Activated CD4-positive, alpha-beta T cell treated with anti-CD3 and anti-CD28 coated beads, Interleukin-10, Interleukin-2, amounts not matched to agents 100 ng/mL and 50 ng/mL, durations not matched to agents 16 hours and 8 hours (primary cell): ENCODE data around the gene NAA40.

ENCODE experiments used
- DNase-seq: peaks from one replicate; pipeline ENCODE4 v3.0.0-alpha.2; 2020

Gene NAA40

DNA sequence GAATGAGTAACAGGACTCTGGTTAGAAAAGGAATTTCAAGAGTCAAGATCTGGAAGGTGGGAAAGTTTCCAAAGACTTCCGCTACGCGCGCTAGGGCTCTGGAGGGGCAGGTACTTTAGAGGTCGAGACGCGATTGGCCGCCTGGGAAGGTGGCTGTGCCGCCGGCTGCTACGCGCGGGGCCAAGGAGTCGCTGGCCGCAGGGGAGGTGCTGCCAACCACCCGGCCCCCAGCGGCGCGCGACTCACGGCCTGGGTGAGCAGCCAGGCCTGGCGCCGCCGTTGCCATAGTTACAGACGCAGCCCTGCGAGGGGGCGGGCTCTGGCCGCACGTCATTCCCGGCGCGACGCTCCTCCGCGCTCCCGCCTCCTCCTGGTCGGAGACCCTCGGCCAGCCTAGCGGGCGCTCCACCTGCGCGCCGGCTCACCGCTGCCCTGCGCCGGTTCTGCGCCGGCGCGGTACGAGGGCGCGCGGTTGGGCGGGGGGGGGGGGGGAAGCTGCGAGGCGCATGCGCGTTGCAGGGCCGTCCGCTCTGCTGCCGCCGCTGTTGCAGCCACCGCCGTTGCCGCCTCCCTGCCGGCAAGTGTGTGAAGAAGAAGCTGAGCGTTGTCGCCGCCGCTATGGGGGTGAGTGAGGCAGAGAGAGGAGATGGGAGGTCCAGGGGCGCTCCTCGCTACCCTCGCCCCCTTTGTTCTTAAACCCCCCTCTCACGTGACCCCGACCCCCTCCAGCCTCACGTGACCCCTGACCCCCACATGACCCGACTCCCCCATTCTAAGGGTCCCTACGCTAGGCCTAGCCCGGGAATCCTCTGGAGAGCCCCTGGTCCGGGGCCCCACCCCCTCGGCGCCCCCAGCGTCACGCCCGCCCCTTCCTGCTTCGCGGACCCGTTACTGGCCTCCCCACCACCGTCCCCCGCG is at the start of gene NAA40:
Gene NAA40, plus strand, starts transcription at position 524 of the 918 bp plus-strand sequence. Its CDS starts 95 bp downstream, at position 619.
- DNase-seq: peak; percentile 98

DNA sequence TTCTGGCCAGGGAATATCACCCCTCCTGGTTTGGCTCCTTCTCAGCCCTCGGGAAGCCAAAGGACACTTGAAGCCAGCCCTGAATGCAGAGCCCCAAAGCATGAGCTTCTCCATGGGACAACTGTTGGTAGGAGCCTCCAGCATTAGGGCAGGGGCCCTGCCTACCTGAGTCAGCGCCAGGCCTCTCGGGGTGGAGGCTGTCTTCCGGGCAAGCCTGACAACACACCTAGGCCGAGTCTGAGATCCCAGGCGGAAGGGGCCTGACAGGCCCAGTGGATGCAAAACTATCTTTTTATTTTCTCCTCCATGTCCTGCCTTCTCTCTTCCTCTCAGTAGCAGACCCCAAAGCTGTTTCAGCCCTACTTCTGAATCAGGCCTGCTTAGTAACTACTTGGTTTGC is 49.5 kb upstream of the NAA40 start:
- no peak for DNase-seq

DNA sequence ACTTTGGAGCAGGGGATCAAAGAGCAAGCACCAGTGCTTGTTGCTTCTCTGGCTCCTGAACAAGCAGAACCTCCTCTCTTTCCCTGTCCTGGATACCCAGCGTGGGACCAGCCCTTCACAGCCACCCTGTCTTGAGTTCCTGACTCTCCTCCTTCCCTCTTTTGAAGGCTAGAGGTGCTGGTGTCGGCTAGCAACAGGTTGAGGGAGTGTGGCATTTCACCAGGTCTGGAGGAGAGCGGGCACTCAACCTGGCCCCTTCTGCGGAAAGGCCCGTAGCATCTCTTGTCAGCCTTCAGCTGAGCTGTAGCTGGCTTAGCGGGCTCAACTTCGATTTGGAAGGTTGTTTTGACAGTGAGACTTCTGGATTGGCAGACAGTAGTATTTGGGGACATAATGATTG is 48.4 kb upstream of the NAA40 start:
- DNase-seq: no peak

DNA sequence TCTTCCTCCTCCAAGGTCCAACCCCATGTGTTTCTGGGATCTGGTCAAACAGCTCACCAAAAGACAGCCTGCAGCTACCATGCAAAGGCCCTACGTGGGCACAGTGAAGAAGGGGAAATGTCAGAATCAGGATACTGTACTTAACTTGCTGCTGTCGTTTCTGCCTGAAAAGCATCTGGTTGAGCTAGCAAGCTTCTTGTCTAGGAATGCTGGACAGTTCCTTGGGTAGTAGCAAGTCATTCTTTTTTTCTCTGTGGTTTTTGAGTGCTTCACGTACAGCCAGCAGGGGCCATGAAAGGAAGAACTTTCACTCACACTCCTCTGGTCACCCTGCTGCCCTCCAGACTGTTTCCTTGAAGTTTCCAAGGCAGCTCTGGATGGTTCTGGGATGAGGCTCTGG is 46.6 kb upstream of the NAA40 start:
- DNase-seq: no peak

DNA sequence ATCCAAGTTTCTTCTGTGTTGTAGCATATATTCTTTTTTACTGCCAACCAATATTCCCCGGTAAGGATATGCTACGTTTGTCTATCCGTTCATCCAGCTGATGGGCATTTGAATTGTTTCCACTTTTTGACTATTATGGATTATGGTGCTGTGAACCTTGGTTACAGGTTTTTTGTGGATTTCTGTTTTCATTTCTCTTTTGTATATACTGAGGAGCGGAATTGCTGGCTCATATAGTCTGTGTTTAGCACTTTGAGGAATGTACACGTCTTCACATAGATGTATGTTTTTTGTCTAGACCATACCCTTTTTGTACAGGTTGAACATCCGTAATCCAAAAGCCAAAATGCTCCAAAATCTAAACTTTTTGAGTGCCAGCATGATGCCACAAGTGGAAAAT is 45.4 kb upstream of the NAA40 start:
- DNase-seq: no peak

DNA sequence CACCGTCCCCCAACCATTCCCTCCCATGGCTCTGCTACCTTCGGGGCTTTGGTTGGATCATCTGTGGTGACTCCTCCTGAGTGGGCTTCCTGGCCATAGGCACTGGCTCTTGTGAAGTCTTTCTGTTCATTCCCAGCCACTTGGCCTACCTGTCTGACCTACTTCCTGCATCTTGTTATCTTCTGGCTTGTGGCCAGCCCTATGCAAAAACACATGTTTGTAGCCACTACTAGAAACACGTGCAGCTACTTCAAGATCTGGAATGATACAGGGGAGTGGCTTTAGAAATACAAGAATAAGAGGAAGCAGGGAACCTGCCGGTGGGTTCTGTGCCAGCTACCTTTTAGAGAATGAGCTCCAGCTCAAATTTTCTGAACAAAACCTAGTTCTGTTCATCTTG is 42.7 kb upstream of the NAA40 start:
- DNase-seq: no peak

DNA sequence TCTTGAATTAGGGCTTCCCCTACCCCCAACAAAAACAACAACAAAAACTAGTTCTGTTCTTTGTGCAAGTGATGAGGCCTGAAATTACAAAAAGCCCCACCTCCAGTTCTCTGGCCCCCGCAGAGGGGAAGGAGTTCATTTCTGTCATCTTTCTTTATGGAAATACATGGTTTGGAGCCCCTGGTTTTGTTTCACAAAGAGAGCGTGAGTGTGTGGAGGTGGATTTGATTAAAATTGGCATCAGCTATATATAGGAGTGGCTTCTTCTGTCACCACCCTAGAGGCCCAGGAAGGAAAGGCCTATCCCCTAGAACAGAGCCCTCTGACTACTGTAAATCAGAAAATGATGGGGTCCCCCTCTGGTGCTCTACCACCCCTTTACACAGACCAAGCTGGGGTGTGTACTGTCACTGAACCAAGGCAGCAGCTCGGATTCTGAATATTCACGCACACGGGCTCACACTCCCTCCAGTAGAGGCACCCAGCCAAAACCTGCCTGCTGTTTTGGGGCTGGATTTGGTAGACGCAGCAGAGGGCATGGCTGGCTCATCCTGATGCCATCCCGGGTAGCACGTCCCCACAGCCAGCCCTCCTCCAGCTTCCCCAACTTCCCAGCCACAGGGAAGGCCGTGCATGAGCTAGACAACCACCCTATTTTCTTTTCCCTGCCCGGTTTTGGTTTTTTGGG is 41.2 kb upstream of the NAA40 start:
- DNase-seq: no peak

DNA sequence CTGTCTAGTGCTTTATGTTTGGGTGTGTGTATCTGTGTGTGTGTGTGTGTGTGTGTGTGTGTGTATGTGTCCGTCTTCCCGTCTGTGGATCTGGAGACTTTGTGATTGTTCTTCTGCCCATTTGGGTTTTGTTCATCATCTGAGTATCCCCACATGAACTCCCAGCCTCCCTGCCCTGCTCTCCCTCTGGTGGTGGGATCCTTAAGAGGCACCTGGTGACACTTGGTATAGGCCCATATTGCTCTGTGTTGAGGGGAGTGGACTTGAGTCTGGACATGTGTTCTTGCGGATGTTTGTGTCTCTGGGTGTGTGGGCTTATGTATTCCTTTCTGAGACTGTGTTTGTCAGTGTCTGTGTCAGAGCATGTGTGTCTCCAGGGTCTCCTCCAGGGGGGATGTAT is 37.1 kb upstream of the NAA40 start:
- DNase-seq: no peak

DNA sequence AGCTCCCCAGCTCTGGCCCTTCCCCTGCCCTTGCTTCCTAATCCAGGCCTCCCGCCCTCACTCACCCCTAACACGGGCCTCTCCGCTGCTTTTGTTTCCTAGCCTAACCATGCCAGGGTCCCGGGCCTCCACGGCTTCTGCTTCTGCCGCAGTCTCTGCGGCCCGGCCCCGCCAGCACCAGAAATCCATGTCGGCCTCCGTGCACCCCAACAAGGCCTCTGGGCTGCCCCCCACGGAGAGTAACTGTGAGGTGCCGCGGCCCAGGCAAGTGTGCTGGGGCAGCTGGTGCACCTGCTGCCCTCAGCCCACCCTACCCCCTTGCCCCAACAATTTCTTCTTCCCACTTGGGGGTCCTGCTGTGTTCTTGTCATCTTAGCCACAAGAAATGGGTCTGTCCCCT is 34.9 kb upstream of the NAA40 start:
- DNase-seq: no peak

DNA sequence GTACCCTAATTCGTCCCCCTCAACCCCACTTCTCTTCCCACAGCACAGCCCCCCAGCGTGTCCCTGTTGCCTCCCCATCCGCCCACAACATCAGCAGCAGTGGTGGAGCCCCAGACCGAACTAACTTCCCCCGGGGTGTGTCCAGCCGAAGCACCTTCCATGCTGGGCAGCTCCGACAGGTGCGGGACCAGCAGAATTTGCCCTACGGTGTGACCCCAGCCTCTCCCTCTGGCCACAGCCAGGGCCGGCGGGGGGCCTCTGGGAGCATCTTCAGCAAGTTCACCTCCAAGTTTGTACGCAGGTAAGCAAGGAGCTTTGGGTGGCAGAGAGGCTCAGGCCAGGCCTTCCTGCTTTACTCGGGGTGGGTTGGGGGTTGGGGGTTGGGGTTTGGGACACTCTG is 34.1 kb upstream of the NAA40 start:
- no peak for DNase-seq

DNA sequence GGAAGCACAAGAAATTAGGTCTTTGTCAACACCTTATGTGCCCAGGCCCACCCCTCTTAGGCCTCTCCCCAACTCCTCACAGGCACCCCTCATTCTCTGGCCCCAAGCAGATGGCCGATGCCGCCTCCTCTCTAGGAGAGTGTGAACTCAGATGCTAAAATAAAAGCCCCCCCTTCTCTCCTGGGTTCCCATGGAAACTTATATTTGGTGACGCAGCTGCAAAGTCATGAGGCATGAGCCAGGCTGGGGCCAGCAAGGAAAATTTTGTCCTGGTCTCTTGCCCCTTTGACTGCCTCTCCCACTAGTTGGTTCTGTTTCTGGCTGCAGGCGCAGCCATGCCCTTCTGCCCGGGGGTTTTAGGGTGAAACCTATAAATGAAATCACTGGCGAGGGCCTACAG is 33.6 kb upstream of the NAA40 start:
- DNase-seq: no peak

DNA sequence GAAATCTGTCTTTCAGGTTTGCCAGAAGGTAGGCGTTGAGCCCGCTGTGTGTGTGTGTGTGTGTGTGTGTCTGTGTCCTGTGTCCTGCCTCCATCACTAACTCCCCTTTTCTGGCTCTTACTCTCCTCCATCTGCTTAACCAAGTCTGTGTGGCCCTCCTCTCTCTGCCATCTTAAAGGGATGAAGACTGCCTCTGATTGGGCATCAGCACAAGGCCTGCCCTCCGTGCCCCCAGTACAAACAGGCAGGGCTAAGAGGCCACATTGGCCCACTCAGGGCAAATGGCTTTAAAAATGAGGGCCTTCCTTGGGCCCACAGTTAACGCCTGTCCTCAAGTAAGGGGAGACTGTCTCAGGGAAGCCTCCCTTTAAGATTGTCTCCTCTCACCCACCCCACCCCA is 32.7 kb upstream of the NAA40 start:
- no peak for DNase-seq

DNA sequence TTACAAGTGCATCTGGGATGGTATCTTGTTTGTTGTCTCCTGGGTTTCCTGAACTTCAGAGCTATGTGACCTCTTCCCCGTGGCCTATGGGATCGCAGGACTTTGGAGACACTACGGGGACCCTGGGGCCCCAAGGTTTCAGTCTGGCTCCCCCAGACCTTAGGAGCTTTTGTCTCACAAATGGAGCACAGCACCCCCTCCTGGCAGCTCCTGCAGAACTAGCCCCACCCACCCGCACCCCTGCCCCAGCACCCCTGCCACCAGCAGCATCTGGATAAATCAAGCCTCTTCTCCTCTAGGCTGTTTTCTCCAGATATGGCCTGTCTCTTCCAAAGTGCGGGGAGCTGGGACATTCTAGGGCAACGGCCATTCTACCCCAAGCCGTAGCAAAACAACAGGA is 32.2 kb upstream of the NAA40 start:
- peak; percentile 39 for DNase-seq

DNA sequence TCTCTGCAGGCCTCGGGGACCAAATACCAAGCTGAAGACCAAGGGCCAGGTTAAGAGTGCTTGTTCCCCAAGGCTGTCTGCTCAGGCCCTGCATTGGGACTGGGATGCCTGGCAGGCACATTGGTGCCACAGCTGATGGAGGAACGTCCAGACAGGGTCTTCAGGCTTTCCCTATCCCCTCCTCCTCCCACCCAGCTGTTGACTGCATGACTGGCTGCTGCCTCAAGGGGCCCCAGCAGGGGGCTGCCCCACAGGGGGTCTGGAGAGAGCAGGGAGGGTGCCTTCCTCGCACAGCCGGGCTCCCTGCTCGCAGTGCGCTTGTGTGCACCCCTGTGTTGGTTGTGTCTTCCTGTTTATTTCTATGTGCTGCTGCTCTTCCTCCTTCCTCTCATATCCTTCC is 31.7 kb upstream of the NAA40 start:
- DNase-seq: no peak

DNA sequence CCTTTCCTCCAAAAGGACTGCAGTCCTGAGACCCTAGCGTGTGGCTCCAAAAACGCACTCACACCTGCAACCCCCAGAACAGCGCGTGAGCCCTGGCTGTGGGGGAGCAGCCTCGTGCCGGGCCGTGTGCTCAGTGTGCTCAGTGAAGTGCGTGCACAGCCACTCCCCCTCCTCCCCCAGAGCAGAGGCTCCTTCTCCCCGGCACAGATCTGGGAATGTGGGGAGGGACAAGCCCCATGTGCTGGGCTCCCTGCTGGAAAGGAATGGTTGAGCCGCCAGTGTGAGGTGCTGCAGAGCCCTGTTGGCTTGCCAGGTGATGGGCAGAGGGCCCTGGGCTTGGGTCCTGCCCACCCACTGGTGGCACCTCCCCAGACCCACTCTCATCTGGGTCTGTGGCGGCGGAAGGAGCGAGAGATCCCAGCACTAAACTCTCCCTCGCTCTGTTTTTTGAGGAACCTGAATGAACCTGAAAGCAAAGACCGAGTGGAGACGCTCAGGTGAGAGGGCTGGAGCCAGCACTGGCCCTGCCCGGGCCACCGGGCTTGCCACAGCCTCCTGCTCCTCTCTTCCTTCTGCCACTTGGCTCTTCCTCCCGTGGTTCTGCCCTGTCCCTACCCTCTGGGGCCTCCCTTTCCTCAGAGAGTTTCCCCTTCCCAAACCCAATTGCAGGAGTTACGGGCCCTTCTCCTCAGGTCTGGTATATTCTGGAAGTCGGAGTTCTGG is 30.8 kb upstream of the NAA40 start:
- no peak for DNase-seq

DNA sequence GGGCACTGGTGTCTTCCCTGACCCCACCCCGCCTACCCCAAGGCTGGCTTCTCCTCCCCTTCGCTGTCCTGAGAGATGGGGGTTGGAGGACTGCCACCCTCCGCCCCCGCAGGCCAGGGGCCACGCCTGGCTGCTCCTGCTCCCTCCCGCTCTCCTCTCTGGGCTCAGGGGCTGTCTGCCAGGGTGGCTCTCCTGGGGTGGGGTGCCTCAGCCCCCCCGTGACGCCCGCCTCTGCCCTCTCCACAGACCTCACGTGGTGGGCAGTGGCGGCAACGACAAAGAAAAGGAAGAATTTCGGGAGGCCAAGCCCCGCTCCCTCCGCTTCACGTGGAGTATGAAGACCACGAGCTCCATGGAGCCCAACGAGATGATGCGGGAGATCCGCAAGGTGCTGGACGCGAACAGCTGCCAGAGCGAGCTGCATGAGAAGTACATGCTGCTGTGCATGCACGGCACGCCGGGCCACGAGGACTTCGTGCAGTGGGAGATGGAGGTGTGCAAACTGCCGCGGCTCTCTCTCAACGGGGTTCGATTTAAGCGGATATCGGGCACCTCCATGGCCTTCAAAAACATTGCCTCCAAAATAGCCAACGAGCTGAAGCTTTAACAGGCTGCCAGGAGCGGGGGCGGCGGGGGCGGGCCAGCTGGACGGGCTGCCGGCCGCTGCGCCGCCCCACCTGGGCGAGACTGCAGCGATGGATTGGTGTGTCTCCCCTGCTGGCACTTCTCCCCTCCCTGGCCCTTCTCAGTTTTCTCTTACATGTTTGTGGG is 30.0 kb upstream of the NAA40 start:
- no peak for DNase-seq

DNA sequence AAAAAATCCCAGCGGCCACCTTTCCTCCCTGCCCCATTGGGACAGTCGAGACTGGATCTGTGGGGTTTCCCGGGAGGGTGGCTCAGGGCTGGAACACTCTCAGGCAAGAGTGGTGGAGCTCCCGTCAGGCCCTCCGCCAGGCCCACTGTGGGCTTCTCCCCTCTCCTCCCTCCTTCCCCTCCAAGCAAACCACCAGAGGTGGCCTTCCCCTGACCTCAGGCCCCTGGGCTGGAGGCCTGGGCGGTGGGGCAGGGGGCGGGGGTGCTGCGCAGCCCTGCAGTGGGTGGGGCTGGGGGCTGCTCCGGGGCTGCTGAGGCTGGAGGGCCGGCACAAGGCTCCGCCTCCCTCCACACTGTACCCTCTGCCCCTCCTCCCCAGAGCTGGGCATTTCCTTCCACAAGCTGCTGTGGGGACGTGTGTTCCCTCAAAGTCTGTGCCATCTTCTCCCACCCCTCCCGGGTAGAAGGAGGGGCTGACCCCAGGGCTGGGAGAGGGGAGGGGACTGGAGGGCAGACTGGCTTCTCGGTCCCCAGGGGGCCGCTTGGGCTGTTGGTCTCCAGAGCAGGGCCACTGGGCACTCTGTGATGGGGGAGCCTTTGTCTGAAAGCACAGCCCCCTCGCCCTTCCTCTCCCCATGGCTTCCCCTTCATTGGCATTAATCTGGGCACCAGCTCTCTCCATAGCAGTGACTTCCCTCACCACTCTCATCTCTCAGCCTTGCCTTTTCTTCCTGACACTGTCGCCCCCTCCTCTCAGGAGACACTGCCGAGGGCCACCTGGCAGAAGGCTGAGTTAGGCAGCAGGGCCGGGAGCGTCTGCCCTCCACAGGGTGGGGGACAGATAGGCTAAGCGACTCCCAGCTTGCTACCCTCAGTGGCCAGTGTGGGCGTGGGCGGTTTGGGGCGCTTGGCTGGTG is 29.0 kb upstream of the NAA40 start:
- DNase-seq: no peak

DNA sequence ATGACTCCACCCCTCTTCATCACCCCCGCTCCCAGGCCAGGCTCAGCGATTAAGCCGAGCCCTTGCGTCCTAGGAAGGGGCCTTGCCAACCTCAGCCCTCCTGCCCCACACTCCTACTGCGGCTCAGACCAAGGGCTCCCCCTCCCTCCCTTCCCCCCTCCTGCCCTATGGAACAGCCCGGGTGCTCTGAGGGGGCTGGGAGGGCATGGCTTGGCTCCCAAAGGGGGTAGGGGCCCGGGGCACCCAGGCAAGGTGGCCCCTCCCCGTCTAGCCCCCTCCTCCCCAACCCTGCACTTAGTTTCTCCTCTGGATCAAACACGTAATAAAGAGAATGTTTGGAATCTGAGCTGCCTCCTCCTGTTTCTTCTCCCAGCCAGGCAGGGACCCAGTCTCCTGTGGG is 28.1 kb upstream of the NAA40 start:
- DNase-seq: no peak

DNA sequence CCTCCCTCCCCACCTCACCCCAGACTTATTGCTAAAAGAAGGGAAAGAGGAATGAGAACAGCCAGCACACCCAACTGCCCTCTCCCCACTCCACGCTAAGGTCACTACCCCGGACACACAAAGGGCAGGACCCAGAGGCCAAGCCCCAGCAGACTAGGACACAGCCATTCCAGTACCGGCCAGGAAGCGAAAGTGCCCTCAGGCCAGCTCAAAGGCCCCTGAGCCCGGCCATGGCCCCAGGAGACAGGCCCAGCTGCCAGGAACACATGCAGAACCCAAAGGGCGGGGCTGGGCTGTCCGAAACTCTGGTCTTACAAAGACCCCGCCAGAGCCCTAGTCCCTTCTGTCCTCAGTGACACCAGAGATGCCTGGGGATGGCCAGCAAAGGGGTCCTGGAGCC is 27.4 kb upstream of the NAA40 start:
- DNase-seq: no peak

DNA sequence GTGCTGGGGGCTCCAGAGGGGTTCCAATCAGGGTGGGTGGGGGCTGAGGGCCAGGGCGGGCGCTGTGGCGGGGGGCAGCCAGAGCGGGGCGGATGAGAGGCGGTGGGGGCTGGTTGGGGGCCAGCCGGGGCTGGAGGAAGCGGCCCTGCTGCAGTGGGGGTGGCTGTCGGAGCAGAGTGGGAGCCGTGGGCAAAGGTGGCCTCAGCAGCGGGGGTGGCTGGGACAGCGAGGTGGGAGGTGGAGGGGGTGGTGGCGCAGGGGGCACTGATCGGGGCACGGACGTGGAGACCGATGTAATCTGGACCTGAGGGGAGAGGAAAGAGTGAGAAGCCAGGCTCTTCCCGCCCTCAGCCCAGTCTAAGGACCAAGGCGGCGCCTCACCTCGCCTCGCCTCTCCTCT is 26.9 kb upstream of the NAA40 start:
- DNase-seq: no peak

DNA sequence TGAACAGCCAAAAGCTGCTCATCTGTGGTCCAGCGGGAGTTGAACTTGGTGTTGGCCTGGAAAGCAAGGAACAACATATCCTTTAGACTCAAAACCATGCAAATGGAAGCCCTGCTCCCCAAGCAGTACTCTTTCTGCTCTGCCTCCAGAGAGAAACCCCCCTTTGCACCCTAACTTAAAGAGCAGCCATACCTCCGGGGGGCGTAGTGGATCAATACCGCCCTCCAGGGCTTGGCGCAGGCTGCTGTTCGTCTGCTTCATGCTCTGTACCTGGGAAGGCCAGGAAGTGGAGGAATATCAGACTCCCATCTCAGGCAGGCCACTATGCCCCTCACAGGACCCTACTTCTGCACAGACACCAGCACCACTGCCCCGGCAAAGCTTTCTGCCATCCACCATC is 26.1 kb upstream of the NAA40 start:
- DNase-seq: no peak
